Neural crest cell (in vitro differentiated cells): ENCODE measurements around the gene TBC1D9B. TPM values are rescaled to one million over a fixed set of nuclear protein-coding genes. Genes with fewer than 3 reads are reported as not detected.

Source experiments
- DNase-seq: peaks from one replicate; pipeline ENCODE4 v3.0.0; 2021; ENCODE audit warnings: low read depth, mixed read lengths, low spot score
- H3K27ac Mint-ChIP-seq: one replicate; pipeline ENCODE4 v1.8.0; 2021; ENCODE audit warnings: mild to moderate bottlenecking, mixed read lengths; ENCODE audit not compliant: unreplicated experiment
- H3K27me3 Mint-ChIP-seq: 2 replicates; pipeline ENCODE4 v1.8.0; 2021; ENCODE audit warnings: low read depth, mild to moderate bottlenecking, mixed read lengths
- H3K36me3 Mint-ChIP-seq: 2 replicates; pipeline ENCODE4 v1.8.0; 2021; ENCODE audit warnings: low read depth, mild to moderate bottlenecking, mixed read lengths
- H3K4me1 Mint-ChIP-seq: 2 replicates; pipeline ENCODE4 v1.8.0; 2021; ENCODE audit warnings: mixed read lengths
- H3K4me3 Mint-ChIP-seq: one replicate; pipeline ENCODE4 v1.8.0; 2021; ENCODE audit warnings: mild to moderate bottlenecking, mixed read lengths
- H3K9me3 Mint-ChIP-seq: 2 replicates; pipeline ENCODE4 v1.8.0; 2021; ENCODE audit warnings: mixed read lengths
- CTCF ChIP-seq: fragments of 200-600 bp; sonication (generic); conservative IDR thresholded peaks from 2 replicates; pipeline ENCODE4 v1.5.0; 2021; ENCODE audit warnings: antibody characterized with exemption, mild to moderate bottlenecking
- total RNA-seq: library from RNA; stranded (reverse); gene quantifications from 2 replicates; pipeline ENCODE4 v1.2.1, GENCODE V29; 2021

TBC1D9B gene
- total RNA-seq, 1 donor from 2014 or later: 107 TPM

GRCh38 chr5:179833709-179834070 is 74.0 kb downstream of the TBC1D9B start:
- Mint-ChIP-seq H3K9me3 (peaks cover 3% of the 10 kb centered on the region), H3K36me3 (peaks cover 55% of the 10 kb centered on the region)
- no peak for TF ChIP-seq CTCF

GRCh38 chr5:179833056-179833708 is 74.5 kb downstream of the TBC1D9B start:
- Mint-ChIP-seq H3K4me1 (peaks cover 10% of the 10 kb centered on the region), H3K4me3 (no peak overlapping the region), H3K9me3 (peaks cover 3% of the 10 kb centered on the region), H3K27ac (no peak overlapping the region), H3K27me3 (no peaks in the 10 kb centered on the region), H3K36me3 (peaks cover 57% of the 10 kb centered on the region)
- DNase-seq: no peak
- no peak for TF ChIP-seq CTCF

More at GRCh38 chr5:179833709-179834070, 74.0 kb downstream of the TBC1D9B start:
- Mint-ChIP-seq H3K4me1 (peaks cover 7% of the 10 kb centered on the region), H3K27me3 (no peaks in the 10 kb centered on the region), H3K27ac (no peak overlapping the region), H3K4me3 (peak overlapping the region; percentile 47)
- no peak for DNase-seq

GRCh38 chr5:179832039-179832745 is 75.5 kb downstream of the TBC1D9B start:
- H3K27ac Mint-ChIP-seq: no peak overlapping the region

GRCh38 chr5:179830818-179831468 is 76.8 kb downstream of the TBC1D9B start:
- Mint-ChIP-seq H3K36me3 (peaks cover 57% of the 10 kb centered on the region), H3K9me3 (peaks cover 3% of the 10 kb centered on the region), H3K4me3 (no peak overlapping the region), H3K27me3 (no peaks in the 10 kb centered on the region), H3K4me1 (peaks cover 10% of the 10 kb centered on the region), H3K27ac (no peak overlapping the region)
- no peak for TF ChIP-seq CTCF
- no peak for DNase-seq

More at GRCh38 chr5:179832039-179832745, 75.5 kb downstream of the TBC1D9B start:
- Mint-ChIP-seq H3K9me3 (peaks cover 3% of the 10 kb centered on the region), H3K4me1 (peaks cover 10% of the 10 kb centered on the region), H3K36me3 (peaks cover 65% of the 10 kb centered on the region), H3K4me3 (no peak overlapping the region), H3K27me3 (no peaks in the 10 kb centered on the region)
- no peak for TF ChIP-seq CTCF
- no peak for DNase-seq

- Mint-ChIP-seq H3K4me1 (peaks cover 10% of the 10 kb centered on the region), H3K9me3 (peaks cover 3% of the 10 kb centered on the region), H3K36me3 (peaks cover 51% of the 10 kb centered on the region), H3K4me3 (no peak overlapping the region), H3K27me3 (no peaks in the 10 kb centered on the region), H3K27ac (no peak overlapping the region)
- DNase-seq: no peak
- no peak for TF ChIP-seq CTCF
These were observed 77.8 kb downstream of the TBC1D9B start for GRCh38 chr5:179829732-179830435.
